Activated CD4-positive, alpha-beta T cell treated with anti-CD3 and anti-CD28 coated beads, Interleukin-2, amount 50 U/mL, for 24 hours (primary cell): ENCODE data around the gene PARD6B.

Source experiments
- DNase-seq, 2 donors: peaks; one replicate each; pipeline ENCODE4 v3.0.0-alpha.2; 2020; ENCODE audit warnings: low read depth in 1 of 2, low spot score in 1 of 2

Gene PARD6B

DNA sequence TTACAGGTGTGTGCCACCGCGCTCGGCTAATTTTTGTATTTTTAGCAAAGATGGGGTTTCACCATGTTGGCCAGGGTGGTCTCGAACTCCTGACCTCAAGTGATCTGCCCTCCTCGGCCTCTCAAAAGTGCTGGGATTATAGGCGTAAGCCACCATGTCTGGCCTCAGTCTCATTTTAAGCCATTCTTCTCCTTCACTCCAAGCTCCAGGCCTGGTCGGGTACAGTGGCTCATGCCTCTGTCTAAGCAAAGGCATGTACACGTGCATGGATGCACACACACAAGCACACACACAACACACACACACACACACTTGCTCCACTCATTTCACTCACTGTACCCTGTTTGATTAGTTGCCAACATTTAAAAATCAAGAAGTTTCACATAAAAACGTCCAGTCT lies 7.7 kb upstream of the PARD6B start:
- DNase-seq = no peak

DNA sequence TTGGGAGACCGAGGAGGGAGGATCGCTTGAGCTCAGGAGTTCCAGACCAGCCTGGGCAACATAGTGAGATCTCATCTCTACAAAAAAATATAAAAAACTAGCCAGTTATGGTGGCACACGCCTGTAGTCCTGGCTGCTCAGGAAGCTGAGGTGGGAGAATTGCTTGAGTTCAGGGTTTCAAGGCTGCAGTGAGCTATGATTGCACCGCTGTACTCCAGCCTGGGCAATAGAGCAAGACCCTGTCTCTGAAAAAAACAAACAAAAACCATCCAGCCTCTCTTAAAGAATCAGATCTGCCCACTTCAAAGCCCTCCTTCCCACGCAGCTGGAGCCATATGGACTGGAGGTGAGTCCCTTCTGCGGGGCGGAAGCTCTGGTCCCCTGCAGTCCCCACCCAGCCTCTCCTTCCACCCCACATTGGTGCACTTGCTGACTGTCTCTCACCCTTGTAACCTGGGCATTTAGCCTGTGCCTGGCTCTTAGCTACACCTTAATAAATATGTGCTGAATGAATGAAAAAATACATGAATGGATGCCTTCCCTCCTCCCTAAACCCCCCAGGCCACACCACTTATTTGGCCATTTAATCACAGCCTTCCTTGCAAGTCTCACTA lies 7.2 kb upstream of the PARD6B start:
- DNase-seq = no peak

DNA sequence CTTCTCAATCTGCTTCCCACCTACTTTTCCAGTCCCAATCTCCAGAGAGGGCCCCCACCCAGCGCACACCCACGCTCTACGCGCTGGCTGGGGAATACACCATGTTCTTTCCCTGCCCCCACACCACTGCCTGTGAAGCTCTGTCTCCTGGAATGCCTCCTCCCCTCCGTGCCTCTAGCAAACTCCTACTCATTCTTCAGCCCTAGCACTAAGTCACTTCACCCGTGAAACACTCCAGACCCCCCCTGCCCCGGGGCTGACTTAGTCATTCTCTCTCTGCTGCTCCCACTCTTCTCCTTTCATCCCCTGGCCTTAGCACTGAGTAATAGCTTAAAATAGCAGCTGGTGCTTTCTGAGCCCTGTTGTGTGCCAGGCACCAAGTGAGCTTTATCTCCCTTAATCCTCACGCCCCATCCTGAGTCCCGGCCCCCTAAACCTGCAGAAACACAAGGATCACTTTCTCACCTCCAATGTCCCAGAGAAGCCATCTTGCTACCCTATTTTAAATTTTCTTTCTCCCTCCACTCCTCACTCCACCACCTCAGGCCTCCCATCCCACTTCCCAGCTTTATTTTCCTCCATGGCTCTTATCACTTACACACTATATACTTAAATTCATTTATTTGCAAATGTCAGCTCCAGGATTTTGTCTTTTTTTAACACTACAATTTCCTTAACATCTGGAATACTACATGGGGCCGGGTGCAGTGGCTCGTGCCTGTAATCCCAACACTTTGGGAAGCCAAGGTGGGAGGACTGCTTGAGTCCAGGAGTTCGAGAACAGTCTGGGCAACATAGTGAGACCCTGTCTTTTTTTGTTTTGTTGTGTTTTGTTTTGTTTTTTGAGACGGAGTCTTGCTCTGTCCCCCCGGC lies 6.3 kb upstream of the PARD6B start:
- peak; percentile 59 to 84 for DNase-seq

DNA sequence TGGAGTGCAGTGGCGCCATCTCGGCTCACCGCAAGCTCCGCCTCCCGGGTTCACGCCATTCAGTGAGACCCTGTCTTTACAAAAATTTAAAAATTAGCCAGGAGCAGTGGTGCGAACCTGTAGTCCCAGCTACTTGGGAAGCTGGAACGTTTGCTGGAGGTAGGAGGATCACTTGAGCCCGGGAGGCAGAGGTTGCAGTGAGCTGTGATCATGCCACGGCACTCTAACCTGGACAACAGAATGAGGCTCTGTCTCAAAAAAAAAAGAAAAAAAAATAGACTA lies 5.7 kb upstream of the PARD6B start:
- DNase-seq = no peak

DNA sequence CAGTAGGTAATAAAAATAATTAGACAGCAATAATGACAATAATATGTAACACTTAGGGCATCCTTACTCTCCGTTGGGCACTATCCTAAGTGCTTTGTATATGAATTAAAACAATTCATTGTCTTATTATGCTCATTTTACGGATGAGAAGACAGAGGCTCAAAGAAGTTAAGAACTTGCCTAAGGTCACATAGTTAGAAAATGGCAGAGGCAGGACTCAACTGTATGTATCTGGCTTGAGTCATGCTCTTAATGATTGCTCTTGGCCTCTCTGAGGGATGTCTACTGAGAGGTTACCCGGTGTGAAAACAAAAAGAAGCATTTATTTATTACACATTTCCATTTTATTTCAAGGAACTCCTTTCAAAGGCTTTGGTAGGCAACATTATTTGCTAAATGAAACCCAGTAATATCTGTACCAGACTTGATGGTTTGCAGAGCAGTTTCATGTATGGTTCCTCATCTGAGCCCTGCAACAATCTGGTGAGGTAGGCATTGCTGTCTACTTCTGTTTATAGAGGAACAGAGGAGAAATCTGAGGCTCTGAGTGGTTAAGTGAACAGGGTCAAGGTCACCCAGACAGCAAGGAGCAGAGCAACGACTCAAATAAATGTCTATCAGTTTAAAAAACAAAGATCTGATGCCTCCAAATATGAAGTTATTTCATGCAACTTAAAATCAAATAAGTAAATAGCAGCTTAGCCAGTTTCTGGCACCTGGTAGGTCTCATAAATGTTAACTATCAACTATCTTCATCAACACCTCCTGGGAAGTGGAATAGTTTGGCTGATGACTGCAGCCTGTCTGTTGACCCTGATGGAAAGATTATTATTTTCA lies 4.2 kb upstream of the PARD6B start:
- no peak for DNase-seq

DNA sequence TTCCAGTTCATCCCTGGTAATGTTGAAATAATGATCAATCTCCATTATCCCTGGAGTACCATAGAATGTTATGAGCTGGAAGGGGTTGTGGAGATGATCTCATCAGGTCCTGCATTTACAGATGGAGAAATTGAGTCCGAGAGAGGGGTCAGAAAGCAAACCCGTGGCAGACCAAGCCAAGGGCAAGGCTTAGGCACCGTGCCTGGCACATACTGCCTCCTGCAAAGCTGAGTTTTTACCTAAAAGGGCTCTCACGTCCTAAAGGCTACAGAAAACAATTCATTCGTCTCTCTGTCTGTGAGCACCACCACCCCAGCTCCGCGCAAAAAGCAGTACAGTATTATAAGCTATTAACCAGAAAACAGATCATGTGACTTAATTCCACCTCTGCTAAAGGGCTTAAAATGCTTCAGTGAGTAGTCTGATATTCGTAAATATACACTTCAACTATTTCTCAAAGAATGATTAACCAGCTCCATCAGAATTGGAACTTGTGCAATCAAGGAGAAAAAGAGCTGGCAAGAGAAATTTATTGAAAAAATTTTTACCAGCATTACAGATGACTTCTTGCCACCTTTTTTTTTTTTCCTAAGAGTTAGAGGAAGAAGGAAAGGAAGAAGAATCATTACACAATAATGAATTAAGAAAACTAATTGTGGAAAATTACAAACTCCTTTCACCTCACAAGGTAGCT lies 3.4 kb upstream of the PARD6B start:
- no peak for DNase-seq

DNA sequence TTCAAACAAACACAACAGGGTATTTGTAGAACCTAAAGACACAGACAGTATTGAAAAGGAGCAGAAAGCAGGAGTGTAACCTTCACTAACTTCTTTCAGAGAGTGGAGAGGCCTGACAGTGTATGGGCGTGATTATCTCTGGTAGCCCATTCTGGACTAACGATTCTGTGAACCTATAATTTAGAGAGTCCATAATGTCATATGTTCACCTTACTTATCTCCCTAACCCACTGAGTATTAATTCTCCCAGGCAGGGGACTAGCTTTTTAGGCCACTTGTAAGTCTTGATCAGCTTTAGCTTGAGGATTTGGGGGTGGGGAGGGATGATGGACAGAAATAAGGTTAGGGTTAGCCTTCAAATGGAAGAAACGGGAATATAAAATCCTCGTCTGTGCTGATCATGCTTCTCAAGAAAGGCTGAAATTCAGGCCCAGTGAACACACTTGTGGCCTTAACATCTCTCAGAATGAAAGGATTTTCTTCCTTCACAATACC lies 2.8 kb upstream of the PARD6B start:
- DNase-seq = no peak

DNA sequence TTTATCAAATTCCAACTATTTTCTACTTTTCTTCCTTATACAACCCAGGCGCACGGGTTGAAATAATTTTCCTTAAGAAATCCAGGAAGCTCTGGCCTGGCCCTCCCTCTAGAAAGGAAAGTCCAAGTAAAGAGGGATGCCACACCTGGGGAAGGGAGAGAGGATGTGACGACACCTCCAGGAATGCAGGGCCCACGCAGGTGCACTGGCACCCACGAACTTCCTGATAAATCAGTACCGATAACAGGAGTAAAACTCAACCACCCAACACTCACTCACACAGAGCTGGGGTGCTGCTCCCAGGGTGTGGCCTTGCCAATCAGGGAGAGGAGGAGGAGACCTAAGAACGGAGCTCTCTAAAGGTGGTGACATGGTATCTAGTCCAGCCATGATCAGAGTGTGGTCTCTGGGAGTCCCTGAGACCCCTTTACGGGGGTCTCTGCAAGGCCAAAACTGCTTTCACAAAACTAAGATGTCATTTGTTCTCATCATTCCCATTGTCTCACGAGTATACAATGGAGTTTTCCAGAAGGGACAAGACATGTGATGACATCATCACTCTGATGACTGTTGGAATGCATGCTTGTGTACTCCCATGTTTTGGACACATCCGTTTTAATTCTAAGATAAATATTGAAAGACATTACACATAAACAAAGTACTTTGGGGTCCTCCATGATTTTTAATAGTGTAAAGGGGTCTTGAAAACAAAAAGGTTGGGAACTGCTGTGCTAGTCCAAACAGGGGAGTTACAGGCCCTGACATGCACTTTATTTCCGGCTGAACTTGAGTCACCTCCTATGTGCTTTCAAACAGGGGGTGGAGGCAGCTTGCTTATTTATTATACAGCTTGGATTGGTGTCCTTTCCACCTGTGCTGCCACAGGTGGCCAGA lies 2.2 kb upstream of the PARD6B start:
- no peak for DNase-seq

DNA sequence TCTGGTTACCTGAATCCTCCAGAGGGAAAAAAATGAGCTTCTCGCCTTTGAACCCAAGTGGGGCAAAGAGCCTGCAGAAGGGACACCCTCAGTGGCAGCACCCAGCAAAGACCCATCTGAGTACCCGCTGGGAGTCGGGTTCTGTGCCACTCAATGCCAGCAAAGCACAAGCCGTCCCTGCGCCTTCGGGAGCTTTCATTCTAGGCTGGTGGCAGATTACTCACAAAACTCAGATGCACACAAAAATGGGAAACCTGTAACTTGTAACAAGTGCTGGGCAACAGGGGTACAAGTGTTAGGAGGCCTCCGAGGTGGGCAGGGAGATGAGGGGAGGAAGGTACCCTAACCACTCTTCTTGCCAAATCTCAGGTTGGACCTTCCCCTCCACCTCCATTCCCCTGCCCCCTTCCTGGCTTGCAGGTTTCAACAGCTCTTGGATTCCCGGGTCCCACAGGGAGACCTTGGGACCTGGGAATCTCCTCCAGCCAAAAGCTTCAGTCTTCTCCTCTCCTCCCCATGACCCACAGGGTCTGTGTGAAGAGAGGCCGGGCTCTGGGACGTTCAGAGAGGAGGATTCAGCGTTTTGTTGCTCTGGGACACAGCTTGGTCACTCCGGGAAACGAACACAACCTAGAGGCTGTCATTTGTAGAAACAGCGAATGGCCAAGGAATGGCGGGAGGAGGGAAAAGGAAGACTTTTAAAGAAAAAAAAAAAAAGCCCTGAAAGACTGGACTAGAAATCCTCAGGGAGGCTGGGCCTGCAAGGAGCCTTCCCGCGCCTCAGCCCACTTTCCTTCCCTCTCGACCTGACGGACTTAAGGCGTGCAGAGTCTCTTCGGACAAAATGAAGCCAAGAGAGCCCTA lies 1.2 kb upstream of the PARD6B start:
- DNase-seq = no peak

DNA sequence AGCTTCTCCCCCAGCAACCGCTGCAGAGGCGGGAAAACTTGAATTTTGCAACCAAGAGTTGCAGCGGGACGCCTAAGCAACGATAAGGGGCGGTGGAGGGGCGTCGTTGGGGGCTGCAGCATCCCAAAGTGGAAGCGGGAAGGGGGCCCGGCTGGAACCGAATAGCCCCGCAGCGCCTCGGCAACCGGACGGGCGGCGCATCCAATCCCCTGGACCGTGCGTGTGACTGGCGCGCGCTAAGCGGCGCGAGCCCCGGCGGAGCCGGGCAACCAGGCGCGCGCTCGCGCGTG lies 670 bp upstream of the PARD6B start:
- no peak for DNase-seq

DNA sequence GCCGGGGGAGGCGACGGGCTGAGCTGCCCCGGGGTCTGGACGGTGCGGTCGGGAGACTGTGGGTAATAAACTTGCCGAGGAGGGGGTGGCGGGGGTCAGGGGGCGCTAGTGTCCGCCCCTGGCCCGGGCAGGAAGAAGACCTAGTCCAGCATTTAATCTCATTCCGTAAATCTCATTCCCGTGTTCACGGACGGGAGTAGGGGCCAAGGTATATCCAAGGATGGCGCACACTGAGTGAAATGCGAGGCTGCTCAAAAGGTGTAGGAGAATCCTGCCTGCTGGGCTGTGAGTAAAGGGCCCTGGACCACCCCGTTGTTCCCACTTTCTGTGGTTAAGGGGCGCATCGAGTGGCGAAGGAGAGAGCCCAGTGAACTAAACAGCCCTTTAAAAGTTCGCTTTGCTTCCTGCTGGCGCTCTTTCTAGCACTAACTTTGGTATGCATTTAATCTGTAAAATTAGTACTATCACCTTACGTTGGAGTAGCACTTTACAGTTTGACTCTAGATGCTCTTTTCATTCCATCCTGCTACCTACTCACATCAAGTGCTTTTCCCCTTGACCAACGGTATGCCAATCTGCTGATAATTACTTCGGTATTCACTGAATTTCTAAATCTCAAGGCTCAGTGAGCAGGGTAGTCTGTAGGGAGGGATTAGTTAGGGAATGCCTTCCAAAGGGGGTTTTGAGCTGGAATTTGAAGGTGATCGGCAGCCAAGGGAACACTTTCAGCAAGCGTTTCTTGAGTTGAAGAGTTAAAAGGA lies 730 bp downstream of the PARD6B start:
- DNase-seq = no peak

DNA sequence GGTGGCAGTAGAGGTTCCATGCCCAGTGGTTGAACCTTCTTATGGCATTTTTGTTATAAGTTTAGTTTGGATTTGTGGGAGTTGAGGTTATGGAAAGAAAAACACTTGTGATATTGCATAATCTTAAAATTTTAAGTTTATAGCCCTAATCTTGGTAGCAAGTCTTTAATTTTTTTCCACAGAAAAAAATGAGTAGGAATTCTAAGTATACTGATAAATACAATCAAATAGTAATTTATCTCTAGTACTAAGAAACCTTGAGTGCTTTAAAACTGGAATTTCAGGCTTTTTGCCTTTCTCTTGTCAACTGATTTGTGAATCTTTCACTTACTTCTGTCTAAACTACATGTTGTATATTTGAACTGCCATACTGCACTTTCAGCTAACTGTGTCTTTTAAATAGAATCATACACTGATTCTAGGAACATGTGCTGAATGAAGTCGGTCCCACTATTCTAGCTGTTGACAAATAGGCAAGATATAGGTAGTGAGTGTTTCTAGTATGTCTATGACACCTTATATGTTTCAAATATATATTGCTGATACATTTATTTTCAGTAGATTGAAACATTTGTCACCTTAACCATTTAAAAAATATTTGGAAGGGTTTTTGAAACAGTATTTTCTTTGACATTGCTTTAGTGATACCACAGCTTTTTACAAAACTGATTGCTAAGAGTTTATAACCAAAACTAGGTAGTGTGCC lies 2.4 kb downstream of the PARD6B start:
- DNase-seq = no peak

DNA sequence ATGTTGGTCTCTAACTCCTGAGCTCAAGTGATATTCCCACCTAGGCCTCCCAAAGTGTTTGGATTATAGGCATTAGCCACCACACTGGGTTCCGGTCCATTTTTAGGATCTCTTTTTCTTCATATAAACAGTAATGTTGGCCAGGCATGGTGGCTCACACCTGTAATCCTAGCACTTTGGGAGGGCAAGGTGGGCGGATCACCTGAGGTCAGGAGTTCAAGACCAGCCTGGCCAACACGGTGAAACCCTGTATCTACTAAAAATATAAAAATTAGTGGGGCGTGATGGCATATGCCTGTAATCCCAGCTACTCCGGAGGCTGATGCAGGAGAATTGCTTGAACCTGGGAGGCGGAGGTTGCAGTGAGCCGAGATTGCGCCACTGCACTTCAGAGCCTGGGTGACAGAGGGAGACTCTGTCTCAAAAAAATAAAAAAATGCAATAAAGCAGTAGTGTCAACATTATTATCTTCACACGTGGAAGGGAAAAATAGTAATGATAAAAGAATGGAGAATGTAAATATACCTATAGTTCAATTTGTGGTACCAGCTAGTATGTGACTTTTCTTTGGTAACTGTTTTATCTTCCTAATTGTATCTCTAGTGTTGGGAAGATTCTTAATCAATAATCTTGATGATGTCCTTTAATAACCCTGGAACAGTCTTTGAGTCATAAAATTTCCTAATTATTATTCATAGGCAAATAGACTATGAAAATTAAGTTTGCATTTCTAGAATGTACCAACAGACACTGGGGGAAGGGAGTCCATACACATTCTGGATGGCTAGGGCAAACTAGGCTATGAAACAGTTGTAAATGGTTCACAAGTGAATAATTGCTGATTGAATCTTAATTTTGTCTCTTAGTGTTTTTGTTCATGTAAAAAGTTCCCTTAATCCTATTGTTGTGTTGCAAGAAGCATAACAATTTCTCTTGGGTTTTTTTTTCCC lies 3.6 kb downstream of the PARD6B start:
- no peak for DNase-seq

DNA sequence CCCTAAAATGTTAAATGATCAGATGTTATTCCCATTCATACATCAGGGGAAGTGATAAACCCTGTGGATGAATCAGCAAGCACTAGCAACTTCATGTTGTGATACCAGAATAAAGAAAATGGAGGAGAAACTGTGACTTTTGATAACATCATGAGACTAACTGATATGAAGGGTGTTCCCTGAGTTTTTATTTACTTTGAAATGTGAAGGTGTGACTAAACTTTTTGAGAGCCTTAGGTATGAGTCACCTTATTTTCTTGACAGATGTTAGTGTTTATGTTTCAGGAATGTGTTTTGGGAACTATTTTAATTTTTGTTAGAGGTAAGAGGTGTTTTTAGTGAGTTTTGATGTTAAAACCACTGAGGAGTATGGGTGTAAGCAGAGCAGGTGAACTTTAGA lies 4.4 kb downstream of the PARD6B start:
- no peak for DNase-seq

DNA sequence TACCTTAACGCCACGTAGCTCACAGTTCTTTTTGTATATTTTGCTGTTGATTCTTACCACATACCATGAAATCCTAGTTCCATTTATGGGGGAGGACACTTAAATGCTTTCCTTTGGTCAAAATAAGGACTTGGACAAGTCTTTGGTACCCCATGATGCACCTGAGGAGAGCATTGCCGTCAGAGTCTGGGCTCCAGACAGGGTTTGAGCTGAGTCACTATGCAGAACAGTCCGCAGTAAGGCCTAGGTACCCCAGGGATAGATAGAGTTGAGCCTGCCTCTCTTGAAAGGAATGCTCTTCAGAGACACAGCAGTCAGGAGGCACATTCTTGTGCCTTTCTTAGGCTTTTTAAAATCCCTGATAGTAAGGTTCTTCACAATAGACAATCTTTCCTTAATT lies 6.0 kb downstream of the PARD6B start:
- no peak for DNase-seq

DNA sequence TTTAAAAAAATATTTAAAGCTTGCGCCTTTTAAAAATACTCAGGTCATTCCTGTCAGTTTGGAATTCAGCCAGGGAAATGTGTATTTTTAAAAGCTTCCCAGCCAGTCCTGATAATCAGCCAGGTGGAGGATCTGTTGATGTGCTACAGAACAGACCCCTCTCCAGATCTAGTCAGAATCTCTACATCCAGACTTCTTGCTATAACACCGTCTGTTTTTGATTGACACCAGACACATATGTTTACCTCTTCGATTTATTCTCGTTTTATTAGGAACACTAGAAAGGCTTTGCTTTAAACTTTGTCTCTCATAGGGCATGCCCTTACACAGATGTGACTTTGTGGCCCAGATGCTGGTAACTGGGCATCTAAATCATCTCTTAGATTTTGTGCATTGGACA lies 11.7 kb downstream of the PARD6B start:
- no peak for DNase-seq

DNA sequence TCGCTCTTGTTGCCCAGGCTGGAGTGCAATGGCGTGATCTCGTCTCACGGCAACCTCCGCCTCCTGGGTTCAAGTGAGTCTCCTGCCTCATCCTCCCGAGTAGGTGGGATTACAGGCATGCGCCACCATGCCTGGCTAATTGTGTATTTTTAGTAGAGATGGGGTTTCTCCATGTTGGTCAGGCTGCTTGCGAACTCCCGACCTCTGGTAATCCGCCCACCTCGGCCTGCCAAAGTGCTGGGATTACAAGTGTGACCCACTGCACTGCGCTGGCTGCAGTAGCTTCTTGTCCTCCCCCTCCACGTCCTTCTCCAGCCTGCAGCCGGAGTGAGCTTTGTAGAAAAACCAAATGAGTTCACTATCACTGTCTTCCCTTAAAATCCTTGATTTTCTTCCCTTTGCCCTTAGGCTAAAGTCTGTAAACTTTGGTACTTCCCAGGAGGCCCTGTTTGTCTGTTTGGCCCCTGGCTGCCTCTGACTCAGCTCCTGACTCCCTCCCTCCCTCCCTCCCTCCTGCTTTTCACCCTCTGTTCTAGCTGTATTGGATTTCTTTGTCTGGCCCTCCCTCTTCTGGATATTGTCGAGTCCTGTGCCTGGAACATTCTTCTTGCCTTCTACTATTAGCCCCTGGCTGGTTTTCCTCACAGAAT lies 12.9 kb downstream of the PARD6B start:
- DNase-seq = no peak
